Stimulated activated naive CD8-positive, alpha-beta T cell treated with anti-CD3 and anti-CD28 coated beads, Interleukin-15, Interleukin-2, amounts not matched to agents 100 U/mL and 50 U/mL, for 24 hours (primary cell): ENCODE measurements around the gene IGIP.
A peak's percentile ranks its signal among the peaks of the same experiment; 100 is the strongest.

Experiments used
- ATAC-seq: fragments of 150-1000 bp; cut with Tn5 transposase; one replicate; pipeline ENCODE4 v1.10.0; 2021
- DNase-seq: peaks from one replicate; pipeline ENCODE4 v3.0.0; 2021

The IGIP gene

GRCh38 chr5:140125637-140126036 lies at the start of gene IGIP:
Gene IGIP, plus strand, starts transcription at chr5:140125937. Its CDS starts 2,540 bp downstream, at chr5:140128477.
- DNase-seq (no peak), ATAC-seq (no peak)

GRCh38 chr5:140076142-140076541 lies 49.6 kb upstream of the IGIP start:
- DNase-seq (no peak), ATAC-seq (no peak)

GRCh38 chr5:140076788-140077187 lies 48.9 kb upstream of the IGIP start:
- no peak for DNase-seq

GRCh38 chr5:140083120-140083519 lies 42.6 kb upstream of the IGIP start:
- no peak for ATAC-seq
- no peak for DNase-seq

More at GRCh38 chr5:140076788-140077187, 48.9 kb upstream of the IGIP start:
- ATAC-seq = no peak

- no peak for DNase-seq
Observed at GRCh38 chr5:140083650-140084049, 42.1 kb upstream of the IGIP start.

GRCh38 chr5:140084541-140084940 lies 41.2 kb upstream of the IGIP start:
- DNase-seq = no peak
- no peak for ATAC-seq

More at GRCh38 chr5:140083650-140084049, 42.1 kb upstream of the IGIP start:
- no peak for ATAC-seq

- DNase-seq (no peak), ATAC-seq (no peak)
Observed at GRCh38 chr5:140090251-140090650, 35.5 kb upstream of the IGIP start.

GRCh38 chr5:140093179-140093578 lies 32.6 kb upstream of the IGIP start:
- ATAC-seq = no peak
- no peak for DNase-seq

- no peak for DNase-seq
- no peak for ATAC-seq
Observed at GRCh38 chr5:140093866-140094265, 31.9 kb upstream of the IGIP start.

- ATAC-seq (no peak), DNase-seq (no peak)
Observed at GRCh38 chr5:140094889-140095288, 30.8 kb upstream of the IGIP start.

- DNase-seq (no peak), ATAC-seq (no peak)
Observed at GRCh38 chr5:140101179-140101578, 24.6 kb upstream of the IGIP start.

GRCh38 chr5:140103154-140103553 lies 22.6 kb upstream of the IGIP start:
- no peak for ATAC-seq

GRCh38 chr5:140104100-140104499 lies 21.6 kb upstream of the IGIP start:
- ATAC-seq (no peak), DNase-seq (no peak)

More at GRCh38 chr5:140103154-140103553, 22.6 kb upstream of the IGIP start:
- DNase-seq = no peak

GRCh38 chr5:140106101-140106500 lies 19.6 kb upstream of the IGIP start:
- ATAC-seq (no peak), DNase-seq (no peak)

- DNase-seq = no peak
- no peak for ATAC-seq
Observed at GRCh38 chr5:140106805-140107311, 18.9 kb upstream of the IGIP start.

- ATAC-seq = peak; percentile 92
- DNase-seq = peak; percentile 91
Observed at GRCh38 chr5:140107312-140108092, 18.2 kb upstream of the IGIP start.

GRCh38 chr5:140108093-140109017 lies 17.4 kb upstream of the IGIP start:
- ATAC-seq = no peak

GRCh38 chr5:140109018-140109758 lies 16.5 kb upstream of the IGIP start:
- no peak for DNase-seq
- ATAC-seq = no peak

More at GRCh38 chr5:140108093-140109017, 17.4 kb upstream of the IGIP start:
- peak; percentile 41 for DNase-seq

- DNase-seq = no peak
- no peak for ATAC-seq
Observed at GRCh38 chr5:140109759-140110645, 15.7 kb upstream of the IGIP start.

- no peak for ATAC-seq
- no peak for DNase-seq
Observed at GRCh38 chr5:140110646-140110957, 15.1 kb upstream of the IGIP start.
